Pancreas (tissue), 10 donors: Measurements from ENCODE around the gene TGFA. TPM values are rescaled to one million over a fixed set of nuclear protein-coding genes. Genes with fewer than 3 reads are reported as not detected.
A peak's percentile ranks its signal among the peaks of the same experiment; 100 is the strongest.

Experiments
- ATAC-seq, 4 donors: fragments of 200-7000 bp; cut with Tn5 transposase; one replicate each; pipeline versions ENCODE4 v1.8.0 to v1.9.1; 2020; ENCODE audit warnings: mild to moderate bottlenecking in 4 of 4, moderate library complexity in 4 of 4
- DNase-seq, 6 donors: peaks; one replicate each; pipeline ENCODE4 v3.0.0-alpha.2; 2020
- FAIRE-seq: peaks from 2 replicates; lab custom pipeline; 2012; peaks lifted over from hg19 to GRCh38; lab: Jason Lieb, UNC
- H3K27ac ChIP-seq, 4 donors: fragments of 200-600 bp; sonication (generic); 1 replicate in 3 of 4; 2 replicates in 1 of 4; pipeline versions ENCODE4 v1.5.0 to v1.8.0; 2020
- H3K27me3 ChIP-seq, 4 donors: fragments of 200-600 bp; one replicate each; pipeline ENCODE4 v1.8.0; 2021
- H3K36me3 ChIP-seq, 3 donors: fragments of 200-600 bp; sonication (generic) in 1 of 3; one replicate each; pipeline versions ENCODE4 v1.5.0 to v1.8.0; 2020 to 2021
- H3K4me1 ChIP-seq, 3 donors: fragments of 200-600 bp; one replicate each; pipeline ENCODE4 v1.8.0; 2021
- H3K4me3 ChIP-seq, 4 donors: fragments of 200-600 bp; sonication (generic) in 2 of 4; one replicate each; pipeline versions ENCODE4 v1.5.0 to v1.8.0; 2020 to 2021
- H3K9me3 ChIP-seq, 4 donors: fragments of 200-600 bp; one replicate each; pipeline ENCODE4 v1.8.0; 2021
- CTCF ChIP-seq, 4 donors: fragments of 200-600 bp; sonication (generic) in 3 of 4; IDR thresholded peaks; one replicate each; pipeline versions ENCODE4 v1.5.0 to v1.8.0; 2021; ENCODE audit warnings: antibody characterized with exemption in 4 of 4
- WGBS, 2 donors: extraction: QIAGEN DNeasy Blood & Tissue Kit; methylation state at CpG; one replicate each; pipeline ENCODE4 v1.1.7; 2013; 5-methylcytosine and 5-hydroxymethylcytosine counted together
- intact Hi-C, 3 donors: fragments of 100-400 bp; cut with DNase I; formaldehyde crosslinking; loops; one replicate each; pipeline versions ENCODE4 v1.11.1 to v1.14.2; 2022
- polyA plus RNA-seq, 2 donors: library from polyadenylated mRNA; stranded (reverse); fragments of 200-250 nt; gene quantifications; one replicate each; pipeline ENCODE4 v1.2.3, GENCODE V29; 2013
- total RNA-seq, 6 donors: library from RNA; stranded (reverse); fragmentation: NEBNext Ultra II Directional in 4 of 6; extraction: Animal tissue kit (Norgen Biotek cat#: 25700) in 4 of 6; gene quantifications; one replicate each; pipeline versions ENCODE4 v1.2.1 to v1.2.4, GENCODE V29; 2021 to 2023
- donor health status: healthy with polysubstance abuse.
- donor health status: DM: no; HTN: no; CAD: no; lungs with moderate emphysema.
- donor health status: DM: no; HTN: no; CAD: no.
- donor health status: control.
- donor health status: control.
- donor health status: Bipolar disorder and iron deficiency.
- donor health status: DM: yes; HTN: yes; CAD: no.
- donor health status: DM: no; HTN: no; CAD: no.
- donor health status: DM: no; HTN: no; CAD: no.
- donor health status: DM: yes; HTN: yes; CAD: no.

The TGFA gene
- total and polyA plus RNA-seq, 8 donors: 3.8 to 13.2 (median 7.4) TPM

DNA sequence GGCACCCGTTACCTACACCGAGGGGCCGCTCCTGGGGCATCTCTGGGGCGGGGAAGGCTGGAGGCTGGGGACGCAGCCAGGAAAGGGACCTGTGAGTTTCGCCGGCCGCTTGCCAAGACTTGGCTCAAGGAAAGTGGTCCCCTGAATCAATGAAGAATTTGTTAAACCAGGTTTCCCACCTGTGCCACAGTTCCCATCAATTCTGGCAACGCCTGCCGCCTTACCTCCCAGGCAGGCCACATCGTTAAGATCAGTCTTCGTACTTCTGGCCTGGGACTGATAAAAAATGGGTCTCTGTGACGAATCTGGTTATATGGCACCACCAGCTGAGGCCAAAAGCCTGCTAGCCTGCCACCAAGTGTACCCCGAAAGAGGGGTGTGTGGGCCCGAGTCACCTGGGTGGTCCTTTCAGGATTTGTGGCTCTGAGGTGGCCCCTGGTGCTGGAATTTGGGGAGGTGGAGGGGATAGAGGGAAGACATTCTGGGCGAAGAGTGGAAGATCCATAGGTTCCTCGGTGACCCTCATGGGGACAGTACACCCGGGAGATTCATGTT lies 789 bp upstream of the TGFA start:
- no peak for FAIRE-seq
- intact Hi-C loops: no loop called here
- Histone ChIP-seq H3K4me3 (peak overlapping the region; percentile 57 to 82 (median 68)), H3K36me3 (no peaks in the 10 kb centered on the region), H3K27me3 (no peaks in the 10 kb centered on the region), H3K27ac (peak overlapping the region; percentile 92 to 95 (median 94)), H3K9me3 (no peaks in the 10 kb centered on the region), H3K4me1 (peaks cover 0 to 28% (median 19%) of the 10 kb centered on the region in 3 donors)
- DNase-seq: peak in 1 of 6 donors; percentile 13
- peak in 1 of 4 donors; percentile 18 for TF ChIP-seq CTCF (IDR thresholded peaks at IDR 0.05)
- 24 to 29% methylated on average over 18 of the region's 18 CpGs for WGBS, 2 donors
- no peak for ATAC-seq

DNA sequence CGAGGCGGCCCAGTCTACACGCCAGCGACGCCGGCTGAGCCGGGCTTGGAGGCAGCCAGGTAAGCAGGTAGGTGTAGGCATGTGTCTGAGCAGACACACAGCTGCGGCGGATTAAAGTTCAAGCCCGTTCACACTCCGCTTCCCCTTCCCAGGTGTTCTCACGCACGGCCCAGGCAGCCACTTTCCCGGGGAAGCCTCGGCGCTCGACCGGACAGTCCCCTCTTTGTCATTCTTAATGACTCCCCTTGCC lies 367 bp downstream of the TGFA start:
- DNase-seq (peak; percentile 56 to 84 (median 65)), FAIRE-seq (no peak), ATAC-seq (peak; percentile 46 to 62 (median 58))
- Histone ChIP-seq H3K27me3 (no peaks in the 10 kb centered on the region), H3K9me3 (no peaks in the 10 kb centered on the region), H3K4me1 (peaks cover 0 to 28% (median 19%) of the 10 kb centered on the region in 3 donors), H3K27ac (peak overlapping the region; percentile 92 to 95 (median 94)), H3K4me3 (peak overlapping the region; percentile 57 to 82 (median 68)), H3K36me3 (no peaks in the 10 kb centered on the region)
- intact Hi-C loops: no loop called here
- WGBS, 2 donors: 1% methylated on average over 17 to 18 of the region's 18 CpGs
- no peak for TF ChIP-seq CTCF (IDR thresholded peaks at IDR 0.05)

DNA sequence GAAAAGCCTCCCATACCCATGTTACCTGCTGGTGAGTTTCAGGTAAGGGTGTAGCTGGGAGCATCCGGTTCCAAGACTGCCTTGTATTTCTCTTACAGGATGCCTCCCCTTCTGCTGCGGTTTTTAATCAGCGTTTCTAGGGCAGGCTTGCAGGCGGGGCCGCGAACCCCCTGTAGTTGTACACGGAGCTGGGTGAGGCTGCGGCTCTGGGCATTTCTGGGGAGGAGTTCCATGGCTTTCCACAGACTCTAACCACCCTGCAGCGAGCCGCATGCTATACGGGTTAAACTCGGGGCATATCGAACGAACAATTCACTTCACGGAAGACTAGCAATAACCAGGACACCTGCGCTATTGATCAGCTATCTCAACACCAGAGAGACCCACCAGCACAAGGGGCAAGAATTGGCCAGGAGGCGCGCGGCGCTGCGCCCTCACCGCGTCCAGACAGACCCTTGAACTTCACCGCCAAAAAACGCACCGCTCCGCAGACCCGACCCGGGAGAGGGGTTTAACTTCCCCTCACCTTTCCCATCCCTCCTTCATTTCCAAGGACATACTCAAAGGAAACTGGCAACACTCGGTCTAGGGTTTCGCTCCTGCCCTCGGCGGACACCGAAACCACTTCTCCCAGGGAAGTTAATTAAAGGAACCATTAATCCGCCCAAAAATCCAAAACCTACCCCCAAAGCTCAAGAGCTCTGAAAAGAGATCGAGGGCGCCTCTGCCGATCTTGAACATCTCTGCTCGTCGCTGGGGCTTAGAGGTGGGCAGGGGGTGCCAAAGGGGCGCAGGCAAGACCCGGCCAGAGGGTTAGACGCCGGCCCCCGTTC lies 909 bp downstream of the TGFA start:
- H3K4me3 ChIP-seq: peak overlapping the region; percentile 57 to 82 (median 68)

DNA sequence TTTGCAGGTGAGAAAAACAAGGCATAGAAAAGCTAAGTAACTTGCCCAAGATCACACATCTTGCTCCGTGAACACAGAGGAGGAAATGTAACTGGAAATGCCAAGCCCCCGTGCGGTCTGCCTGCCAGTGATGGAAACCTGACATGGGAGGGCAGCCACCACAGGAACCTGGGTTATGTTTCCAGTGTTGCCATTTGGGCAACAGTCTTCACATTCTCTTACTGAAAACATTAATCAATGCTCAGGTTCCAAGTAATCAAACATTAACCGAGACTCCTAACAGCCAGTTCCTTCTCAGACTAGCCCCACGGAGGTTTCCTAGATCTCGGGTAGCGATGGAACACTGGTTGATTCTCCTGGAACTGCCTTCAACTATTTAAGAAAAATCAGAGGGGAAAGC lies 2.5 kb downstream of the TGFA start:
- intact Hi-C loops: no loop called here
- WGBS, 2 donors: 23 to 24% methylated on average over 7 of the region's 7 CpGs
- DNase-seq: no peak

More for the DNA sequence above, 909 bp downstream of the TGFA start:
- no peaks in the 10 kb centered on the region for H3K36me3 ChIP-seq
- ATAC-seq (peak in 1 of 4 donors; percentile 14), DNase-seq (peak in 2 of 6 donors; percentile 32 to 68), FAIRE-seq (no peak)
- no peaks in the 10 kb centered on the region for H3K9me3 ChIP-seq
- peaks cover 0 to 23% (median 18%) of the 10 kb centered on the region in 3 donors for H3K4me1 ChIP-seq
- 0 to 1% methylated on average over 45 of the region's 45 CpGs for WGBS, 2 donors
- no peaks in the 10 kb centered on the region for H3K27me3 ChIP-seq
- no peak for TF ChIP-seq CTCF (IDR thresholded peaks at IDR 0.05)
- intact Hi-C loops: no loop called here
- peak overlapping the region; percentile 92 to 95 (median 94) for H3K27ac ChIP-seq

More for the DNA sequence above, 2.5 kb downstream of the TGFA start:
- Histone ChIP-seq H3K9me3 (no peaks in the 10 kb centered on the region), H3K4me1 (peaks cover 0 to 9% (median 7%) of the 10 kb centered on the region in 3 donors), H3K27ac (peak overlapping the region in 2 of 4 donors; percentile 94 to 95), H3K36me3 (no peaks in the 10 kb centered on the region), H3K27me3 (no peaks in the 10 kb centered on the region), H3K4me3 (peak overlapping the region in 1 of 4 donors; percentile 11)
- ATAC-seq (no peak), FAIRE-seq (no peak)
- no peak for TF ChIP-seq CTCF (IDR thresholded peaks at IDR 0.05)
